GM23248 (cell line): ENCODE results near the gene PLA2G4E.

Source experiments
- EZH2 ChIP-seq: fragments of 200-600 bp; sonication (generic); IDR thresholded peaks from 2 replicates; pipeline ENCODE4 v1.6.1; 2018; ENCODE audit warnings: antibody characterized with exemption, mild to moderate bottlenecking; ENCODE audit not compliant: insufficient read depth, poor library complexity, severe bottlenecking
- EZH2phosphoT487 ChIP-seq: fragments of 200-600 bp; sonication (generic); IDR thresholded peaks from 2 replicates; pipeline ENCODE4 v1.6.1; 2018; ENCODE audit warnings: antibody characterized with exemption, moderate library complexity, mild to moderate bottlenecking, low read depth; ENCODE audit not compliant: insufficient read depth

DNA sequence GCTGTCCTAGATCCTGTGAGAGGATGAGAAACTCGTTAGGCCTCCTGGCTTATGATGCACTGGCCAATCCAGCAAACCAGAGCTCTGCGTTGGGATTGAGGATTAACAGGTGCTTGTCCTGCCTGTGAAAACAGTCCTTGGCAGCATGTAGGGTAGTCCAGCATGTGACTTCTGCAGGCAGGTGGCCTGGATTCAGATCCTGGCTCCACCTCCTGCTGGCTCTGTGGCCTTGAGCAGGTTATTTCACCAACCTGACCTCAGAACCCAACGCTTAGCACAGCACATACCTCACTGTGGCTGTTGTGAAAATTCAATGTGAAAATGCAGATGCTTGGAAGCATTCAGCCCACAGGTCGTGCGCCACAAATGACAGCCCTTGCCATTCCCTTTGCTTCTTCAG, 40.0 kb upstream of the PLA2G4E start:
- TF ChIP-seq EZH2 (no peak), EZH2phosphoT487 (no peak)
